ENCODE measurements around the gene SUCLG2.
A peak's percentile ranks its signal among the peaks of the same experiment; 100 is the strongest.

SUCLG2 gene

GRCh38 chr3:67384760-67385397 is 269.5 kb downstream of the SUCLG2 start:
- DNase-seq (ENCODE audit: low spot score), result no peak
- peak; percentile 15; the same call in 1 of the 2 replicates for TF ChIP-seq CTCF (conservative IDR thresholded peaks at IDR 0.05; ENCODE audit: low read depth)
- CTCF ChIA-PET, result interaction anchor here (1.2 kb wide), 1 partner anchor 413 kb away, joined by 4 read pairs; no protein-coding TSS in a partner anchor
- H3K27ac ChIP-seq, result no peak overlapping the region
- POLR2A ChIA-PET (ENCODE audit: low non-redundant PET), result no interaction called here

GRCh38 chr3:67384016-67384415 is 270.4 kb downstream of the SUCLG2 start:
- ChIA-PET POLR2A (ENCODE audit: low non-redundant PET) (no interaction called here), CTCF (no interaction called here)
- no peak for DNase-seq (ENCODE audit: low spot score)
- H3K27ac ChIP-seq, result no peak overlapping the region
- no peak for TF ChIP-seq CTCF (conservative IDR thresholded peaks at IDR 0.05; ENCODE audit: low read depth)

GRCh38 chr3:67383379-67383778 is 271.0 kb downstream of the SUCLG2 start:
- POLR2A ChIA-PET (ENCODE audit: low non-redundant PET), result no interaction called here
- CTCF ChIA-PET, result no interaction called here
- DNase-seq (ENCODE audit: low spot score), result no peak
- H3K27ac ChIP-seq, result no peak overlapping the region
- no peak for TF ChIP-seq CTCF (conservative IDR thresholded peaks at IDR 0.05; ENCODE audit: low read depth)

GRCh38 chr3:67382536-67382935 is 271.9 kb downstream of the SUCLG2 start:
- no peak for TF ChIP-seq CTCF (conservative IDR thresholded peaks at IDR 0.05; ENCODE audit: low read depth)
- no peak overlapping the region for H3K27ac ChIP-seq
- no peak for DNase-seq (ENCODE audit: low spot score)
- ChIA-PET POLR2A (ENCODE audit: low non-redundant PET) (no interaction called here), CTCF (no interaction called here)

- ChIA-PET POLR2A (ENCODE audit: low non-redundant PET) (no interaction called here), CTCF (interaction anchor here (0.6 kb wide), 1 partner anchor 1479 kb away, joined by 3 read pairs; no protein-coding TSS in a partner anchor)
- peak; percentile 12 for DNase-seq (ENCODE audit: low spot score)
- no peak overlapping the region for H3K27ac ChIP-seq
- peak; percentile 69 for TF ChIP-seq CTCF (conservative IDR thresholded peaks at IDR 0.05; ENCODE audit: low read depth)
Measured at GRCh38 chr3:67381667-67382272, 272.6 kb downstream of the SUCLG2 start.

- no peak for TF ChIP-seq CTCF (conservative IDR thresholded peaks at IDR 0.05; ENCODE audit: low read depth)
- POLR2A ChIA-PET (ENCODE audit: low non-redundant PET), result no interaction called here
- DNase-seq (ENCODE audit: low spot score), result no peak
- H3K27ac ChIP-seq, result no peak overlapping the region
- CTCF ChIA-PET, result no interaction called here
Measured at GRCh38 chr3:67380118-67380517, 274.3 kb downstream of the SUCLG2 start.
